HCT116 (cell line): ENCODE data around the gene OLFML3. TPM values are rescaled to one million over a fixed set of nuclear protein-coding genes. Genes with fewer than 3 reads are reported as not detected.

ENCODE experiments used
- ATAC-seq: fragments of 200-7000 bp; cut with Tn5 transposase; 2 replicates; pipeline ENCODE4 v1.9.1; 2020; ENCODE audit warnings: mild to moderate bottlenecking, moderate library complexity
- BruUV-seq: library from RNA; stranded (reverse); fragments of 400-500 nt; replicated peaks from 2 replicates; lab custom pipeline; 2021; lab: Mats Ljungman, UMichigan
- CTCF ChIA-PET: fragments of 300-600 bp; sonication (Branson Sonifier 250); formaldehyde crosslinking; loops from one replicate; lab custom pipeline; 2021; ENCODE audit warnings: antibody characterized with exemption; lab: Charles Lee
- POLR2A ChIA-PET: fragments of 300-600, 350-600 bp; sonication (Branson Sonifier 250); formaldehyde crosslinking; loops from one replicate; lab custom pipeline; 2021; ENCODE audit warnings: antibody characterized with exemption; lab: Charles Lee
- RAD21 ChIA-PET, 2 experiments: fragments of 300-600 bp; sonication (Branson Sonifier 250); formaldehyde crosslinking; loops; one replicate each; lab custom pipeline; 2023; ENCODE audit warnings: low total read pairs in 2 of 2; ENCODE audit not compliant: uncharacterized antibody in 2 of 2, unreplicated experiment in 2 of 2, low non-redundant PET in 1 of 2; lab: Charles Lee
- DNase-seq: peaks from one replicate; pipeline ENCODE4 v3.0.0-alpha.2; 2010; ENCODE audit warnings: low read depth, low spot score
- H2AFZ ChIP-seq: fragments of 200-600 bp; shearing (Covaris generic), sonication (generic); 2 replicates; pipeline ENCODE4 v1.6.1; 2017; ENCODE audit warnings: low read depth, mixed run types, mixed read lengths, antibody characterized with exemption, low read length; ENCODE audit not compliant: poor library complexity, severe bottlenecking
- H3K27ac ChIP-seq: 2 replicates; pipeline ENCODE4 v1.5.1; 2012; ENCODE audit warnings: low read depth, low read length
- H3K27me3 ChIP-seq: fragments of 200-600 bp; sonication (generic); 2 replicates; pipeline ENCODE4 v1.6.1; 2016; ENCODE audit warnings: mixed run types, low read length, mixed read lengths; ENCODE audit not compliant: insufficient read depth
- H3K36me3 ChIP-seq, 2 experiments: fragments of 200-500 bp in 1 of 2; fragments of 200-600 bp in 1 of 2; sonication (Bioruptor generic) in 1 of 2; sonication (generic) in 1 of 2; 2 replicates each; pipeline versions ENCODE4 v1.5.1 to v1.6.1; 2014 to 2016; ENCODE audit warnings: low read length in 2 of 2, inconsistent platforms in 1 of 2, mixed read lengths in 1 of 2, mixed run types in 1 of 2; ENCODE audit not compliant: insufficient read depth in 2 of 2, control insufficient read depth in 1 of 2
- H3K4me1 ChIP-seq, 2 experiments: fragments of 200-600 bp in 1 of 2; sonication (generic) in 1 of 2; 2 replicates each; pipeline versions ENCODE4 v1.5.1 to v1.6.1; 2012 to 2017; ENCODE audit warnings: low read length in 2 of 2, inconsistent platforms in 1 of 2, mild to moderate bottlenecking in 1 of 2, mixed read lengths in 1 of 2, mixed run types in 1 of 2, moderate library complexity in 1 of 2; ENCODE audit not compliant: insufficient read depth in 2 of 2, control insufficient read depth in 1 of 2
- H3K4me2 ChIP-seq: fragments of 200-600 bp; sonication (generic); 2 replicates; pipeline ENCODE4 v1.6.1; 2017; ENCODE audit warnings: mixed run types, low read length, mixed read lengths
- H3K4me3 ChIP-seq, 2 experiments: fragments of 200-600 bp in 1 of 2; sonication (generic) in 1 of 2; replicated peaks in 1 of 2; 2 replicates each; pipeline ENCODE4 v1.5.1; 2011 to 2016; ENCODE audit warnings: low read length in 2 of 2, control low read depth in 1 of 2, low read depth in 1 of 2, mild to moderate bottlenecking in 1 of 2, mixed read lengths in 1 of 2, mixed run types in 1 of 2
- H3K79me2 ChIP-seq: fragments of 200-600 bp; sonication (generic); 2 replicates; pipeline ENCODE4 v1.6.1; 2017; ENCODE audit warnings: mild to moderate bottlenecking, mixed run types, low read length, moderate library complexity, mixed read lengths; ENCODE audit not compliant: insufficient read depth
- H3K9ac ChIP-seq: fragments of 200-600 bp; sonication (generic); 2 replicates; pipeline ENCODE4 v1.6.1; 2016; ENCODE audit warnings: low read length, mixed read lengths
- H3K9me2 ChIP-seq: fragments of 200-600 bp; sonication (generic), shearing (Covaris generic); 2 replicates; pipeline ENCODE4 v1.6.1; 2017; ENCODE audit warnings: mixed run types, mild to moderate bottlenecking, moderate library complexity; ENCODE audit not compliant: insufficient read depth
- H3K9me3 ChIP-seq, 2 experiments: fragments of 200-500 bp in 1 of 2; fragments of 200-600 bp in 1 of 2; sonication (Bioruptor generic) in 1 of 2; sonication (generic) in 1 of 2; 2 replicates each; pipeline ENCODE4 v1.6.1; 2014 to 2017; ENCODE audit warnings: low read length in 2 of 2, mixed read lengths in 2 of 2, inconsistent platforms in 1 of 2, low read depth in 1 of 2, mild to moderate bottlenecking in 1 of 2, mixed run types in 1 of 2, moderate library complexity in 1 of 2; ENCODE audit not compliant: control insufficient read depth in 1 of 2, insufficient read depth in 1 of 2
- H4K20me1 ChIP-seq: fragments of 200-600 bp; sonication (generic), shearing (Covaris generic); 2 replicates; pipeline ENCODE4 v1.6.1; 2017; ENCODE audit warnings: mixed run types, mild to moderate bottlenecking, moderate library complexity; ENCODE audit not compliant: insufficient read depth
- EZH2 ChIP-seq: fragments of 200-600 bp; sonication (generic); IDR thresholded peaks from 2 replicates; pipeline ENCODE4 v1.6.1; 2017; ENCODE audit warnings: antibody characterized with exemption, mixed run types
- EZH2phosphoT487 ChIP-seq: fragments of 200-600 bp; IDR thresholded peaks from 2 replicates; pipeline ENCODE4 v1.6.1; 2018; ENCODE audit warnings: antibody characterized with exemption, borderline replicate concordance
- FOSL1 ChIP-seq: IDR thresholded peaks from 2 replicates; pipeline ENCODE4 v1.6.1; 2012; ENCODE audit warnings: low read depth
- RAD21 ChIP-seq: IDR thresholded peaks from 2 replicates; pipeline ENCODE4 v1.6.1; 2012; ENCODE audit warnings: low read depth, mild to moderate bottlenecking
- SIN3A ChIP-seq: IDR thresholded peaks from 2 replicates; pipeline ENCODE4 v1.6.1; 2012; ENCODE audit warnings: low read depth
- intact Hi-C: fragments of 100-400 bp; cut with micrococcal nuclease; formaldehyde crosslinking; loops from 2 replicates; pipeline ENCODE4 v1.10.0; 2022
- total RNA-seq: library from RNA; stranded (reverse); gene quantifications from one replicate; pipeline ENCODE4 v1.2.1, GENCODE V29; 2021; ENCODE audit not compliant: unreplicated experiment
- TF ChIP-seq, protein P1 (sequence below): IDR thresholded peaks from 2 replicates; pipeline ENCODE4 v1.6.1; 2012; ENCODE audit warnings: low read depth
- TF ChIP-seq, protein P2 (sequence below): IDR thresholded peaks from 2 replicates; pipeline ENCODE4 v1.6.1; 2012

Gene OLFML3
- total RNA-seq, 1 experiment from 2014 or later, result 0.25 TPM

DNA sequence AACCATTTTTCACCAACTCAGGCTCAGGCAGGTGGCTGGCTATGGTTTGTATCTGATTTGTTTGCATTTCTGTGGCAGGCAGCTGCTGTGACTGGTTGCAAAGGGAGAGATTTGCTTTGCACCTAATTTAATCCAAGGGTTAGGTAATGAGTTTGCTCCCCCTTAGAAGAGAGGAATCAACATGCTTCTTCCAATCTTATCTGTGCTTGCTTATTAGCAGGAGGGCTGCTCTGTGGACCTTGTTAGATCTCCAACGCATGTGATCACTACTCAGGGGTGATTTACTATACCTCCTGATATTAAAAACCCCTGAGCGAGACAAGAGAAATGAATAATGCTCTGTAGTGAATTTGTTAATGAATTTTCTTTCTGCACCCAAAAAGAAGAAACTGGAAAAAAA, 20.5 kb downstream of the OLFML3 start:
- DNase-seq (no peak), ATAC-seq (no peak)
- Histone ChIP-seq H3K27me3 (no peaks in the 10 kb centered on the region), H3K9ac (no peak overlapping the region), H3K36me3 (no peaks in the 10 kb centered on the region), H3K9me3 (0 out of 4 replicates have a peak, but pooled peaks cover 0 to 4% of the 10 kb centered on the region in 2 experiments), H3K4me3 (no peak overlapping the region), H3K27ac (no peak overlapping the region), H3K4me2 (no peak overlapping the region), H3K4me1 (no peaks in the 10 kb centered on the region), H3K9me2 (no peaks in the 10 kb centered on the region), H2AFZ (no peak overlapping the region), H4K20me1 (no peaks in the 10 kb centered on the region), H3K79me2 (no peaks in the 10 kb centered on the region)
- TF ChIP-seq, protein P1, sequence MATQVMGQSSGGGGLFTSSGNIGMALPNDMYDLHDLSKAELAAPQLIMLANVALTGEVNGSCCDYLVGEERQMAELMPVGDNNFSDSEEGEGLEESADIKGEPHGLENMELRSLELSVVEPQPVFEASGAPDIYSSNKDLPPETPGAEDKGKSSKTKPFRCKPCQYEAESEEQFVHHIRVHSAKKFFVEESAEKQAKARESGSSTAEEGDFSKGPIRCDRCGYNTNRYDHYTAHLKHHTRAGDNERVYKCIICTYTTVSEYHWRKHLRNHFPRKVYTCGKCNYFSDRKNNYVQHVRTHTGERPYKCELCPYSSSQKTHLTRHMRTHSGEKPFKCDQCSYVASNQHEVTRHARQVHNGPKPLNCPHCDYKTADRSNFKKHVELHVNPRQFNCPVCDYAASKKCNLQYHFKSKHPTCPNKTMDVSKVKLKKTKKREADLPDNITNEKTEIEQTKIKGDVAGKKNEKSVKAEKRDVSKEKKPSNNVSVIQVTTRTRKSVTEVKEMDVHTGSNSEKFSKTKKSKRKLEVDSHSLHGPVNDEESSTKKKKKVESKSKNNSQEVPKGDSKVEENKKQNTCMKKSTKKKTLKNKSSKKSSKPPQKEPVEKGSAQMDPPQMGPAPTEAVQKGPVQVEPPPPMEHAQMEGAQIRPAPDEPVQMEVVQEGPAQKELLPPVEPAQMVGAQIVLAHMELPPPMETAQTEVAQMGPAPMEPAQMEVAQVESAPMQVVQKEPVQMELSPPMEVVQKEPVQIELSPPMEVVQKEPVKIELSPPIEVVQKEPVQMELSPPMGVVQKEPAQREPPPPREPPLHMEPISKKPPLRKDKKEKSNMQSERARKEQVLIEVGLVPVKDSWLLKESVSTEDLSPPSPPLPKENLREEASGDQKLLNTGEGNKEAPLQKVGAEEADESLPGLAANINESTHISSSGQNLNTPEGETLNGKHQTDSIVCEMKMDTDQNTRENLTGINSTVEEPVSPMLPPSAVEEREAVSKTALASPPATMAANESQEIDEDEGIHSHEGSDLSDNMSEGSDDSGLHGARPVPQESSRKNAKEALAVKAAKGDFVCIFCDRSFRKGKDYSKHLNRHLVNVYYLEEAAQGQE, result no peak
- TF ChIP-seq SIN3A (no peak), EZH2phosphoT487 (no peak), EZH2 (no peak), RAD21 (no peak), FOSL1 (no peak)
- TF ChIP-seq, protein P2, sequence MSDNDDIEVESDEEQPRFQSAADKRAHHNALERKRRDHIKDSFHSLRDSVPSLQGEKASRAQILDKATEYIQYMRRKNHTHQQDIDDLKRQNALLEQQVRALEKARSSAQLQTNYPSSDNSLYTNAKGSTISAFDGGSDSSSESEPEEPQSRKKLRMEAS, result no peak
- BruUV-seq, result no TSS peak
- POLR2A ChIA-PET, result no interaction called here
- RAD21 ChIA-PET, result no interaction called here
- intact Hi-C loops, result no loop called here
- CTCF ChIA-PET, result no interaction called here
